GM18508 (cell line): ENCODE measurements around the gene PLK3.
"Not testable (repeated sequence)": the region's sequence is repeated elsewhere in the genome, so short reads cannot be mapped to it uniquely, and the experiment has no call there.

Experiments
- ATAC-seq: cut with Tn5 transposase; IDR thresholded peaks from one replicate; pipeline ENCODE4 v1.9.1; 2021; ENCODE audit warnings: moderate number of reproducible peaks; ENCODE audit not compliant: insufficient read depth, unreplicated experiment

The PLK3 gene

DNA sequence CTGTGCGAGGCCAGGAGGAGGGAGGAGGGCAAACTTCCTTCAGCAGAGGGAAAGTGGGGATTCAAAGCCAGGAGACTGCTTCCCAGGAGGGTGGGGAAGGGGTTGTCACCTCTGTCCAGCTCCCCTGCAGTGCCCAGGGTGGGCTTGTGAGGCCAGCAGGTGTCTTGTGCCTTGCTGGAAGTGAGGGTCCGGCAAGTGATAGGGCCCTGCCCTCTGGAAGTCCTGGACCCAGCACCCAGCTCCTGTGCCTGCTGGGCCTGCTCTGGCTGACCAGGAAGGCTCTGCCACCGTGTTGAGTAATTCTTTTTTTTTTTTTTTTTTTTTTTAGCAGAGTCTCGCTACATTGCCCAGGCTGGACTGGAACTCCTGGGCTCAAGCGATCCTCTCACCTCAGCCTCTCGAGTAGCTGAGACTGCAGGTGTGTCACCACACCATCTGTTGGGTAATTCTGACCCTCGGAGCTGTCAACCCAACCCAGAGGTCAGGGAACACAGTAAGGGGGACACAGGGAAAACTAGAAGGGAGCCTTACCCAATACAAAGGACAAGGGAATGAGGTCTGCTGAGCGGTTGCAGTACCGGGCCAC lies 13.2 kb upstream of the PLK3 start:
- no peak for ATAC-seq

DNA sequence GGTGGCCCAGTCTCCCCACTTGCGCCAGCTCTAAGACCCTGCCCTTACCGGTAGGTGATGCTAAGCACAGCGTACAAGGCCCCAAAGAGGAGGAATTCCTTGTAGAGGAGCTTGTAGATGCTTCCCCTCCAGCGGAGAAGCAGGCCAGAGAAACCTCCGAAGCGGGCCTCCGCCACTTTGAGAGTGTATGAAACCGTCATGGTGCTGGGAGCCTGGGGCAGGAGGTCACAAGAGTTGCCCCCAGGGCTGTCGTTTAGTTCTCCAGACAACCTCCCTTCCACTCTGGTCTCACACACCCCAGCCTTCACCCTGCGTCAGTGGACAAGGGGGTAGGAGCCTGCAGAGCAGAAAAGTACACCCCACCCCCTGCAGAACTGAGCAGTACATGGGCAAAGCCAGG lies 12.7 kb upstream of the PLK3 start:
- no peak for ATAC-seq

DNA sequence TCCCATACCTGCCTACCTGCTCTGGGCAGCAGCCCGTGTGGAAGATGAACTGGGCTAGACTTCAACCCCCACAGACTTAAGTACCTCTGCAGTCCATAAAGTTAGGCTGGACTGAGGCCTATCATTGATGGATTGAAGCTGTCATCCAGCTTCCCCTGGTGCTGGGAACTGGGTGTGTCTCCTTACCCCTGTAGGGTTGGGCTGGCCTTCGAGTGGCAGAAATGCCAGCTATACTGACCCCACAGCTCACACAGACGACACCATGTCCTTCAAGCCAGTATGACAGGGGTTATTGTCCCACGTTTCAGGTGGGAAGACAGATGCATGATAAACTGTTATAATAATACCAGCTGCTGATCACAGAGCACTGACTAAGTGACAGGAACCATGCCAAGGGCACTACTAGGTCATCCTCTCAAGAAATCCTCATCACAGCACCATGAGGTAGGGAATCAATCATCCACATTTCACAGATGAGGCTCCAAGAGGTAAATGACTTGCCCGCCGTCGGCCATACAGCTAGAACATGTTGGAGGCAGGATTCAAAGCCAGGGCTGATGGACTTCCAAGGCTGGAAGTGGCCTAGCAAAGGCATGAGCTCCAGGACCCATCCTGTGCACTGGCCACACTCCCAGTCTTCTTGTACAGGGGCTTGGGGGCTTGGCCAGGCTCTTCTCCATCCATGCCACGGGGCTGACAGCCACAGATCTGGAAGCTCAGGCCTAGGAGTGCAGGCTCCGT lies 11.9 kb upstream of the PLK3 start, which contains the start of gene BEST4:
Gene BEST4 (minus strand): TSS at position 51 of the 741 bp plus-strand sequence. CDS start 465 bp downstream, outside the sequence.
- no peak for ATAC-seq

DNA sequence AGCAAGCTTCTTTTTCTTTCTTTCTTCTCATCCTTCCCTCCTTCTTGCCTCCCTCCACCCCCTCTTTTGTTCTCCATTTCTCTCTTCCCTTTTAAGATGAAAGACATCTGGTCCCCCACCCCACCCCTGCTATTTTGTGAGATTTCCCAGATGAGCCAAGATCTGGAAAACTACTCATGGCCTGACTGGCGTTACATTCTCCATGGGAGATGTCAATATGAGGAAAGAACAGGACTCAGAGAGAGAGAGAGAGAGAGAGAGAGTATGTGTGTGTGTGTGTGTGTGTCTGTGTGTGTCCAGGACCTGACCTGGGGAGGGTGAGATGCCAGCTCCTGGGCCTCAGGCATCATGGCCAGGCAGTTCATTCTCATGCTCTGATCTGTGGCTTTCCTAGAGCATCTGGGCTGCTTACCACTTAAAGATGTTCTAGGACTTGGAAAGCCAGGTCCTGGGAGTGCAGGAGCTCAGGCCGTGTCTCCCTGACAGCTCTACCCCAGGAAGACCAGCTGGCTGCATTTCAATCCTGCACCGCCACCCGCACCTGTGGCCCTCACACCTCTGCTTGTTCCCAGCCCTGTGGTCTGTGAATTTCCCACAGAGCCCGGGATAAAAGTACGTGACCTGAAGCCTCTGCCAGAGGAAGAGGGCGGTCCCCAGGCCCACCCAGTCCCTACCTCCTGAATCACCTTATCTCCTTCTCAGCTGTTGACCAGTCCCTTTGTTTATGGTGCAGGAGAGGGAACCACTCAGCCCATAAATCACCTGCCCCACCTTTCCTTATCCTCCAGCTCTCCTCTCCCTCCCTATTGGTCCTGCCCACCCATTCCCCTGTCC lies 9.0 kb upstream of the PLK3 start:
- ATAC-seq = no peak

DNA sequence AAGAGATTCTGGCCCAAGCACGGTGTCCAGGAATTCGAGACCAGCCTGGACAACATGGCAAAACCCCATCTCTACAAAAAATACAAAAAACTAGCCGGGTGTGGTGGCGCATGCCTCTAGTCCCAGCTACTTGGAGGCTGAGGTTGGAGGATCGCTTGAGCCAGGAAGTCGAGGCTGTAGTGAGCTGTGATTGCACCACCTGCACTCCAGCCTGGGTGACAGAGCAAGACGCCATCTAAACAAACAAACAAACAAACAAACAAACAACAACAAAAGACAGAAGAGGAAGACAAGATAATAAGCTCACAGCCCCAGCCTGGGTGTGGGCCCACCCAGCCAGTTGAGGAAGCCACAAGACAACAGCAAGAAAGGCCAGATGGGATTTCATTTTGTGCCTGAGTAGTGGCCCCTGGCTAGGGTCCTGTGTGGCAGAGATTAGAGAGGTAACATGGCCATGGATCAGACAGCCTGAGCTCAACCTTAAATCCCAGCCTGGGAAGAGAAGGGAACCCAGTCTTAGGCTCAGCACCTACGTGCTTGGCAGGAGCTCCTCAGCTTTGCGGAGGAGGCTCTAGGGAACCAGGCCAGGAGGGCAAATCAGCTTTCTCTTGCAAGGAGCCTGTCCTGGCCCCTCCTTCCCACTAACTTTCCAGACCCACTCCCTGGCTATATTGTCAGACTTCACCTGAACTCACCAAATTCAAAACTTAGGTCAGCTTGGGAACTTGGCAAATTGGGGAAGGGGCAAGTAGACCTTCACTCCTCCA lies 7.3 kb upstream of the PLK3 start:
- ATAC-seq = no peak

DNA sequence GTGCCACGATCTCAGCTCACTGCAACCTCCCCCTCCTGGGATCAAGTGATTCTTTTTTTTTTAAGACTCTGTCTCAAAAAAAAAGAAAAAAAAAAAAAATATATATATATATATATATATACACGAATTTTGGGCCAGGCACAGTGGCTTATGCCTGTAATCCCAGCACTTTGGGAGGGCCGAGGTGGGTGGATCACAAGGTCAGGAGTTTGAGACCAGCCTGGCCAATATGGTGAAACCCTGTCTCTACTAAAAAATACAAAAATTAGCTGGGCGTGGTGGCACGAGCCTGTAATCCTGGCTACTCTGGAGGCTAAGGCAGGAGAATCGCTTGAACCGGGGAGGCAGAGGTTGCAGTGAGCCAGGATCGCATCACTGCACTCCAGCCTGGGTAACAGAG lies 2.3 kb upstream of the PLK3 start:
- ATAC-seq = not testable (repeated sequence)

DNA sequence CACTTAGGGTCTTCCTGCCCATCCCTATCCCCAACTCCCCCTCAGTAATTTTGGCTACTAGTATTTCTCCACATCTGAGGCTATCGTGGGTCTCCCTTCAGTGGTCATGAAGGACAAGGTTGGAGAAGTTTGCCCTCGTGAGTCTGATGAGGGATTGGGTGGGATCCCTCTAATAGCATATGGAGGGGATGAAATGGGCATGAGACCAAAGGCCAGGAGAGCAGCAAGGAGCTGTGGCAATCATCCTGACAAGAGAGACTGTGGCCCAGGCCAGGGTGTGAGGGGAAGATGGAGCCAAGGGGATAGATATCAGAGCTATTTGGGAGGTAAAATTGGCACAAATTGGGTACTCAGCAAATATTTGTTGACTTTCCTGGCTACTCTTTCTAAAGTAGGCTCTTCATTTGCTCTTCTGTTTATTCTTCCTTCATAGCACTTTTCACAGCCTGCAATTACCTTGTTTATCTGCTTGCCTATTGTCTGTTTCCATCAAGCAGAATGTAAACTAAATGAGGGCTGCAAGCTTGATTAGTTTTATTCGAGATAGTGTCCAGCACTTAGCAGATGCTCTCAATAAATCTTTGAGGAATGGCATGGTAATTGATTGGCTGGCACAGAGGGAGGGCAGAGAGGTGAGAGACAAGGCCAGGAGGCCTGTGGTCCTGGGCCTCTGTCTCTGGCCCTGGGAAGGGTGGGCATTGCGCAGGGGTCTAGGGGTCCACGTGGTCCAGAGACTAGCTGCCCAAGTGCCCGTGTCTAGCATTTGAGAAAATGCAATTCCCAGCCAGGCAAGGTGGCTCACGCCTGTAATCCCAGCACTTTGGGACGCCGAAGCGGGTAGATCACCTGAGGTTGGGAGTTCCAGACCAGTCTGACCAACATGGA lies 1.5 kb upstream of the PLK3 start:
- ATAC-seq = no peak

DNA sequence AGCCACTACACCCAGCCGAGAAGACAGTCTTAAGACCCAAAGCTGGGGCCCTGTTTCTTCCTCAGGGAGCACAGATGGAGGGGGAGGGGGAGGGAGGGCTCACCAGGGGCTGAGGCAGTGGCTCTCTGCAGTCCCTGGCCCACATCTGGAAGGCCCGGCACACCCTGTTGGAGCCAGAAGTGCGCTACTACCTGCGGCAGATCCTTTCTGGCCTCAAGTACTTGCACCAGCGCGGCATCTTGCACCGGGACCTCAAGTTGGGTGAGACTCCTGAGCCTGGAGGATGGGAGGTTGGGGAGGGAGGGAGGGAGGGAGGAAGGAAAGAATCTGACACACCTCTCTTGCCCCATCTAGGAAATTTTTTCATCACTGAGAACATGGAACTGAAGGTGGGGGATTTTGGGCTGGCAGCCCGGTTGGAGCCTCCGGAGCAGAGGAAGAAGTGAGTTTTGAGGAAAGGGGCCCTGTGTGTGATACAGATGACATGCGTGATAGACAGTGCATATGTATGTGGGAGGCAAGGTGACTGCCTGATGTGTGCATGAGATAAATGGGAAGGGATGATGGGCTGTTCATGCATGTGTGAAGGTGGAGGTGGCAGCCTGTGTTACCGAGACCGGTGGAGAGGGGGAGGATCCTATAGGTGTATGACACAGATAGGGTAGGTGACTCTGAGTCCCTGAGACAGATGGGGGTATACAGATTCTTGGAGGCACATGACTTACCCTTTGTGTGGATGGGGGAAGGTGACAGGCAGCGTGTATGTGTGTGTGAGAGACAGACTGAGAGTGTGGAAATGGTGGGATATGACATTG lies 1.5 kb downstream of the PLK3 start:
- ATAC-seq = no peak

DNA sequence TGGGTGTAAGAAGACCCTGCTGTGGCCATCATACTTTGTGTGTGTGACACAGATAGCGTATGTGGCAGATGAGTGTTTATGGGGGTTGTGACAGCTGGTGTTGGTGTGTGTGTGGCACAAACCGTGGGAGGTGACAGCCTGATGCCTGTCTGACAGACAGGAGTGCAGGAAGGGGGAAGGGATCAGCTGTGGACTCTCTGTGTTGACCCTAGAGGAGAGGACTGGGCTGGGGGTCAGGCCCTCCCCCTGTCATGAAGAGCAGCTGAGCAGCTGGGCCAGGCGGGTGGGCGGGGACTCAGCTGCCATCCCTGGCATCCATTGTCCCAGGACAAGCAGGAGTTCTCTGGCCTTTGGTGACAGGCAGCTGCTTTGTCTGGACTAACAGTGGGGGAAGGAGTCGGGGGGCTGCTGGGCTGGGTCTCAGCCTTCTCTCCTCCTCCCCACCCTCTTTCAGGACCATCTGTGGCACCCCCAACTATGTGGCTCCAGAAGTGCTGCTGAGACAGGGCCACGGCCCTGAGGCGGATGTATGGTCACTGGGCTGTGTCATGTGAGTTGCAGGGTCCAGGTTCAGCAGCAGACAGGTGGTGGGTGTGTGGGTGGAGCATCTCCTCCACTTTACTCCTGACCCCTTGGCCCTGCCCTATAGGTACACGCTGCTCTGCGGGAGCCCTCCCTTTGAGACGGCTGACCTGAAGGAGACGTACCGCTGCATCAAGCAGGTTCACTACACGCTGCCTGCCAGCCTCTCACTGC lies 2.3 kb downstream of the PLK3 start:
- ATAC-seq = no peak

DNA sequence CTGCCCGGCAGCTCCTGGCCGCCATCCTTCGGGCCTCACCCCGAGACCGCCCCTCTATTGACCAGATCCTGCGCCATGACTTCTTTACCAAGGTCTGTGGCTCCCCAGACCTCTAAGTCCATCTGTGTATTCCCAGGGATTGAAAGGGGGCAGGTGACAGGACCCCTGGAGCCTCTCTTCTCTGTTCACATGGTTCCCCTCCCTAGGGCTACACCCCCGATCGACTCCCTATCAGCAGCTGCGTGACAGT lies 2.8 kb downstream of the PLK3 start:
- no peak for ATAC-seq

DNA sequence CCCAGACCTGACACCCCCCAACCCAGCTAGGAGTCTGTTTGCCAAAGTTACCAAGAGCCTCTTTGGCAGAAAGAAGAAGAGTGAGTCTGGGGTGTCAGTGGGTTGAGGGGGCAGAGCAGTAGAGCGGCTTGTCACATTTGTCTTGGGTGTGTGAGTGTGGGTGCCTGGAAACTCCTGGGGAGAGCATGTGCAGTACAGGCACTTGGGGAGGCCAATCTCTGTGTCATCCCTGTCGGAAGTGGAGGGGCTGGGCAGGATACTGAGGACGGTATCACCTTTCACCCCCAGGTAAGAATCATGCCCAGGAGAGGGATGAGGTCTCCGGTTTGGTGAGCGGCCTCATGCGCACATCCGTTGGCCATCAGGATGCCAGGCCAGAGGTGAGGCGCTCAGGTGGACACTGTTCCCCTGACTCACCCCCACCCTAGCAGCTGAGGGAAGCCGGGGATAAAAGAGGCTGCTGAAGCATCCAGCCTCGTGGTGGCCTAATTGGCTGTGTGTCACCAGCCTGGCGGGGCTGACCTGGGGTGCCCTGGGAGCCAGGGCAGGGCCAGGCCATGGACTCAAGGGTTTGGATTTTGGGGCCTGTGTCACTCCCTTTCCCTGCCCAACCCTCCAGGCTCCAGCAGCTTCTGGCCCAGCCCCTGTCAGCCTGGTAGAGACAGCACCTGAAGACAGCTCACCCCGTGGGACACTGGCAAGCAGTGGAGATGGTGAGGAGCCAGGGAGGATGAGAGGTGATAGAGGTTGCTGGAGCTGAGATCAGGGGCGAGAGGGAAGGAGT lies 3.3 kb downstream of the PLK3 start:
- ATAC-seq = no peak

DNA sequence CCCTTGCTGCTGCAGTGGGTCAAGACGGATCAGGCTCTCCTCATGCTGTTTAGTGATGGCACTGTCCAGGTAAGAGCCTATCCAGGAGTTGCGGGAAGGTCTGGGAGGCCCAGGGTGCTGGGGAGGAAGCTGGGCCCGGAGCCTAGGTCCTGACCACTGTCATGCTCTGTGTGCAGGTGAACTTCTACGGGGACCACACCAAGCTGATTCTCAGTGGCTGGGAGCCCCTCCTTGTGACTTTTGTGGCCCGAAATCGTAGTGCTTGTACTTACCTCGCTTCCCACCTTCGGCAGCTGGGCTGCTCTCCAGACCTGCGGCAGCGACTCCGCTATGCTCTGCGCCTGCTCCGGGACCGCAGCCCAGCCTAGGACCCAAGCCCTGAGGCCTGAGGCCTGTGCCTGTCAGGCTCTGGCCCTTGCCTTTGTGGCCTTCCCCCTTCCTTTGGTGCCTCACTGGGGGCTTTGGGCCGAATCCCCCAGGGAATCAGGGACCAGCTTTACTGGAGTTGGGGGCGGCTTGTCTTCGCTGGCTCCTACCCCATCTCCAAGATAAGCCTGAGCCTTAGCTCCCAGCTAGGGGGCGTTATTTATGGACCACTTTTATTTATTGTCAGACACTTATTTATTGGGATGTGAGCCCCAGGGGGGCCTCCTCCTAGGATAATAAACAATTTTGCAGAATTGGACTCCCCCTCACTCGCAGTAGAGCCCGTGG lies 5.3 kb downstream of the PLK3 start:
- ATAC-seq = no peak

DNA sequence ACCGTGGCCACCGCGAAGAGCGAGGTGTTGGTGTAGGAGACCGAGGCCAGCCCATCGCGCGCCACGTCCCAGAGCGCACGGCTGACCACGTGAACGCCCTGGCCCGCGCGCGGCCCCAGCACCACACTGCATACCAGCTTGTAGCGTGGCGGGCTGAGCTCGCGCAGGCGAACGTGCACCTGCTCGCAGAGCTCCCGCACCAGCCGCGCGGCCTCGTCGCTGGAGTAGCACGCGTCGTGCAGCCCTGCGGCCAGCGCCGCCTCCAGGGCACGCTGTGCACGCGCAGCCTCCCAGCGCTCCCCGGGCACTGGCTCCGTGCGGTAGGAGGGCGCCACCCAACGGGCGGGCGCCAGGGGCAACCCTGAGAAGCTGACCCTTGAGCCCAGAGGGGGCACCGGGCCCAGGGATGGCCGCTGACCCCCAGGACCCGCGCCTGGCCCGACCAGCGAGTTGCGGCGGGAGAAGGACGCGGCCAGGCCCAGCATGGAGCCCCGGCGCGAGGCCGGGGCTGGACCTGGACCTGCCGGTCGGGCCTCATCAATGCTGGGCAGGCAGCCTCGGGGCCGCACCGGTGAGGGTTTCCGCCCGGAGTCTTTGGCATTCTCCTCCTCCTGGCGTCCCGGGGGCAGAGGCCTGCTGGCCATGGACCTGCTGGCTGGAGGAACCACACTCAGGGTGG lies 6.0 kb downstream of the PLK3 start:
- no peak for ATAC-seq

DNA sequence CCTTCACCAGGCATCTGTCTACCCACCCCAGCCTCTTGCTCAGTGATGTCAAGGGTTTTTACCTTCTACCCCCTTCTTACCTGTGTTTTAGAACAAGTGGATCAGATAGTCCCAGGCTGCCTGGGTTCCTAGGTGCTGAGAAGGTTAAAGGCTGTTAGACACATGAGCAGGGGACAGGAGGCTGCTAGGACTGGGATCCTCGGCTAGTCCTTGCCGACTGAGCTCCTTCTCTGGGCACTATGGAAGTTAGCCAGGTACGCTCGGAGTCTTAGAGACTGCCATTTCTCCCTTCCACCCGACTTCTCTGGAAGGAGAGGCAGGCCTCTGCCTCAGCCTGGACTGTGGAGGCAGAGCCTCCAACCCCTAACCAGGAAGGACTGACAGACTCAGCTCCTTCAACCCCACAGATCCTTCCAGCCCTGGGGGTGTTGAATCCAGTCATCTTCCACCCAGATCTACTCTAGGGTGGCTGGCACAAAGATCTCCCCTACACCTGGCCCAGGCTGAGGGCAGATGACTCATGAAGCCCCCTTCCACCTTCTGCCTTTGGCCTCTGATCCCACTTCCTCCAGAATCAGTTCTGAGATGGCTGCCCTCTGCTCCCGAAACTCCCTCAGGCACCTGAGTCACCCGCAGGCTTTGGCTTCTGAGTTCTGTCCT lies 6.7 kb downstream of the PLK3 start, which contains the start of gene DYNLT4:
Gene DYNLT4 (minus strand): TSS at position 648 of the 660 bp plus-strand sequence. CDS start 683 bp downstream, outside the sequence.
- ATAC-seq = no peak

DNA sequence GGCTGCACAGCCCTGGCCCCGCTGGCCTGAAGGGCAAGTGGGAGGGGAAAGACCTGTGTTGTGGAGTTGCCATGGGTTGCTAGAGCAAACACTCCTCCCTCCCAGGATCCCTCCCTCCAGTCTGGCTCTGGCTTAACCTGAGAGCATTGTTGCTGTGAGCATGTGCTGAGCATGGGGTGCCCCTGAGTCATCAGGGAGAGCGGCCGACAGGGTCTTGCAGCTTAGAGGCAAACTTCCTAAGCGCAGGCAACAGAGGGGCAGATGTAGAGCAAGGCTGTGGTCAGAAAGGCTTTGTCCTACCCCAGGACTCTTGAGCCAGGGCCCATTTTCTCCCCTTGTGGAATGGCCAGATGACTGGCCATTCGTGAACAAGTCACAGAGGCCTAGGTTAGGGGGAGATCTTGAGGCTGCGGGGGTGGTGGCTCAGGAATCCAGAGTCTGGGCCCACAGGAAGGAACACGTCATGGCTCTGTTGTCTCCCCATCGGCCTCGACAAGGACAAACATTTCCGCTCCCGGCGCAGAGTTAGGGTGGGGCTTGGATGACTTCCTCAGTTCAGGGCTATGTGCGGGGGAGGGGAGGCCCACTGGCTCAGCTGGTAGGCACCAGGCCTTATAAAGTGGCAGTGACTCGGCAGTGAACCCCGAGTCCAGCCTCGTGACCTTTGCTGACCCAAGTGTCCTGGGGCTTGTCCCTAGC lies 7.3 kb downstream of the PLK3 start:
- no peak for ATAC-seq
